Osteoblast (primary cell): Measurements from ENCODE around the gene CD300H. TPM values are rescaled to one million over a fixed set of nuclear protein-coding genes. Genes with fewer than 3 reads are reported as not detected.

Experiments
- DNase-seq: peaks from one replicate; pipeline ENCODE4 v3.0.0; 2011; ENCODE audit warnings: low spot score, mixed read lengths; ENCODE audit not compliant: insufficient read length; ENCODE audit errors: missing footprints
- H2AFZ ChIP-seq: 2 replicates; pipeline ENCODE4 v1.6.0; 2011; ENCODE audit warnings: mild to moderate bottlenecking, low read length
- H3K27ac ChIP-seq: 2 replicates; pipeline ENCODE4 v1.5.1; 2011; ENCODE audit warnings: mild to moderate bottlenecking, low read depth, low read length, moderate library complexity
- H3K27me3 ChIP-seq: 2 replicates; pipeline ENCODE4 v1.6.0; 2012; ENCODE audit warnings: mild to moderate bottlenecking, control low read depth, inconsistent platforms, low read length, moderate library complexity; ENCODE audit not compliant: insufficient read depth
- H3K36me3 ChIP-seq: 2 replicates; pipeline ENCODE4 v1.5.1; 2011; ENCODE audit warnings: mild to moderate bottlenecking, low read length, control low read depth, moderate library complexity; ENCODE audit not compliant: insufficient read depth
- H3K4me1 ChIP-seq: 2 replicates; pipeline ENCODE4 v1.5.1; 2011; ENCODE audit warnings: mild to moderate bottlenecking, low read length, control low read depth, moderate library complexity; ENCODE audit not compliant: insufficient read depth
- H3K4me2 ChIP-seq: 2 replicates; pipeline ENCODE4 v1.6.0; 2011; ENCODE audit warnings: mild to moderate bottlenecking, low read length; ENCODE audit not compliant: insufficient read depth
- H3K4me3 ChIP-seq: fragments of 200-600 bp; sonication (generic); 3 replicates; pipeline ENCODE4 v1.5.1; 2012; ENCODE audit warnings: mild to moderate bottlenecking, low read length, inconsistent platforms; ENCODE audit not compliant: insufficient read depth
- H3K79me2 ChIP-seq: 2 replicates; pipeline ENCODE4 v1.6.0; 2012; ENCODE audit warnings: mild to moderate bottlenecking, low read length, control low read depth, inconsistent platforms; ENCODE audit not compliant: insufficient read depth
- H3K9me3 ChIP-seq: 2 replicates; pipeline ENCODE4 v1.5.1; 2011; ENCODE audit warnings: low read depth, low read length, control low read depth
- H4K20me1 ChIP-seq: 2 replicates; pipeline ENCODE4 v1.6.0; 2012; ENCODE audit warnings: mild to moderate bottlenecking, low read length, control low read depth; ENCODE audit not compliant: insufficient read depth
- total RNA-seq: library from RNA; depleted of rRNA; stranded (reverse); fragments of >200 nt; gene quantifications from 2 replicates; pipeline ENCODE4 v1.2.3, GENCODE V29; 2012
- TF ChIP-seq, protein P1 (sequence below): IDR thresholded peaks from 2 replicates; pipeline ENCODE4 v1.5.1; 2011; ENCODE audit warnings: mild to moderate bottlenecking, low read depth, low read length, moderate library complexity; ENCODE audit errors: extremely low read depth

The CD300H gene
- total RNA-seq, 1 donor = not detected

DNA sequence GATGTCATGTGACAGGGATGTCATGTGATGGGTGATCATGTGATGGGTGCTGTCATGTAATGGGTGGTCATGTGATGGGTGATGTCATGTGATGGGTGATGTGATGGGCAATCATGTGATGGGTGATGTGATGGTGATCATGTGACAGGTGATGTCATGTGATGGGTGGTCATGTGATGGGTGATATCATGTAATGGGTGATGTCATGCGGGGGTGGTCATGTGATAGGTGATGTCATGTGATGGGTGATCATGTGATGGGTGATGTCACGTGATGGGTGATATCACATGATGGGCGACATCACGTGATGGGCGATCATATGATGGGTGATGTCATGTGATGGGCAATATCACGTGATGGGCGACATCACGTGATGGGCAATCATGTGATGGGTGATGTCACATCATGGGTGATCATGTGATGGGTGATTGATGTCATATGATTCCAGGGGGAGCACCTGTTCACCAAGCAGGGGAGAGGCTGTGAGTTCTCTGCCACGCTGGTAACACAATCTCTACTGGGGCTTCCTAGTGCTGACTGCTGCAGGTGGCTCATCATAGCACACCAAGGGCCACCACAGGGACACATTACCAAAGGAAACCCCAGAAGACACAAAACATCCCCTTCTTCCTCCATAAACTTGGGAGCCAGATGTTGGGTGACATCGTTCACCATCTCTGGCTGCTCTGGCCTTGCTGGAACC lies 52.5 kb downstream of the CD300H start:
- Histone ChIP-seq H2AFZ (no peak overlapping the region), H3K27me3 (no peaks in the 10 kb centered on the region), H3K4me3 (no peak overlapping the region), H3K9me3 (no peaks in the 10 kb centered on the region), H3K79me2 (no peaks in the 10 kb centered on the region), H3K27ac (no peak overlapping the region), H3K4me1 (peaks cover 14% of the 10 kb centered on the region), H3K4me2 (no peak overlapping the region), H3K36me3 (no peaks in the 10 kb centered on the region), H4K20me1 (no peaks in the 10 kb centered on the region)
- TF ChIP-seq, protein P1, sequence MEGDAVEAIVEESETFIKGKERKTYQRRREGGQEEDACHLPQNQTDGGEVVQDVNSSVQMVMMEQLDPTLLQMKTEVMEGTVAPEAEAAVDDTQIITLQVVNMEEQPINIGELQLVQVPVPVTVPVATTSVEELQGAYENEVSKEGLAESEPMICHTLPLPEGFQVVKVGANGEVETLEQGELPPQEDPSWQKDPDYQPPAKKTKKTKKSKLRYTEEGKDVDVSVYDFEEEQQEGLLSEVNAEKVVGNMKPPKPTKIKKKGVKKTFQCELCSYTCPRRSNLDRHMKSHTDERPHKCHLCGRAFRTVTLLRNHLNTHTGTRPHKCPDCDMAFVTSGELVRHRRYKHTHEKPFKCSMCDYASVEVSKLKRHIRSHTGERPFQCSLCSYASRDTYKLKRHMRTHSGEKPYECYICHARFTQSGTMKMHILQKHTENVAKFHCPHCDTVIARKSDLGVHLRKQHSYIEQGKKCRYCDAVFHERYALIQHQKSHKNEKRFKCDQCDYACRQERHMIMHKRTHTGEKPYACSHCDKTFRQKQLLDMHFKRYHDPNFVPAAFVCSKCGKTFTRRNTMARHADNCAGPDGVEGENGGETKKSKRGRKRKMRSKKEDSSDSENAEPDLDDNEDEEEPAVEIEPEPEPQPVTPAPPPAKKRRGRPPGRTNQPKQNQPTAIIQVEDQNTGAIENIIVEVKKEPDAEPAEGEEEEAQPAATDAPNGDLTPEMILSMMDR = no peak
- no peak for DNase-seq

DNA sequence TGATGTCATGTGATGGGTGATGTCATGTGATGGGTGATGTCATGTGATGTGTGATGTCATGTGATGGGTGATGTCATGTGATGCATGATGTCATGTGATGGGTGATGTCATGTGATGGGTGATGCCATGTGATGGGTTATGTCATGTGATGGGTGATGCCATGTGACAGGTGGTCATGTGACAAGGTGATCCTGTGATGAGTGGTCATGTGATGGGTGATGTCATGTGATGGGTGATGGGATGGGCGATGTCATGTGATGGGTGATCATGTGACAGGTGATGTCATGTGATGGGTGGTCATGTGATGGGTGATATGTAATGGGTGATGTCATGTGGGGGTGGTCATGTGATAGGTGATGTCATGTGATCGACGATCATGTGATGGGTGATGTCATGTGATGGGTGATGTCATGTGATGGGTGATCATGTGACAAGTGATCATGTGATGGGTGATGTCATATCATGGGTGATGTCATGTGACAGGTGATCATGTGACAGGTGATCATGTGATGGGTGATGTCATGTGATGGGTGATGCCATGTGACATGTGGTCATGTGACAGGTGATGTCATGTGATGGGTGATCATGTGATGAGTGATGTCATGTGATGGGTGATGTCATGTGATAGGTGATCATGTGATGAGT lies 53.2 kb downstream of the CD300H start:
- H3K79me2 ChIP-seq = no peaks in the 10 kb centered on the region
- peak overlapping the region; percentile 8 for H3K27ac ChIP-seq
- H3K4me3 ChIP-seq = no peak overlapping the region
- H4K20me1 ChIP-seq = no peaks in the 10 kb centered on the region
- H3K4me1 ChIP-seq = peaks cover 14% of the 10 kb centered on the region
- no peaks in the 10 kb centered on the region for H3K36me3 ChIP-seq
- no peaks in the 10 kb centered on the region for H3K9me3 ChIP-seq
- TF ChIP-seq, protein P1 = no peak
- no peak for DNase-seq
- no peak overlapping the region for H3K4me2 ChIP-seq
- no peaks in the 10 kb centered on the region for H3K27me3 ChIP-seq
- no peak overlapping the region for H2AFZ ChIP-seq

DNA sequence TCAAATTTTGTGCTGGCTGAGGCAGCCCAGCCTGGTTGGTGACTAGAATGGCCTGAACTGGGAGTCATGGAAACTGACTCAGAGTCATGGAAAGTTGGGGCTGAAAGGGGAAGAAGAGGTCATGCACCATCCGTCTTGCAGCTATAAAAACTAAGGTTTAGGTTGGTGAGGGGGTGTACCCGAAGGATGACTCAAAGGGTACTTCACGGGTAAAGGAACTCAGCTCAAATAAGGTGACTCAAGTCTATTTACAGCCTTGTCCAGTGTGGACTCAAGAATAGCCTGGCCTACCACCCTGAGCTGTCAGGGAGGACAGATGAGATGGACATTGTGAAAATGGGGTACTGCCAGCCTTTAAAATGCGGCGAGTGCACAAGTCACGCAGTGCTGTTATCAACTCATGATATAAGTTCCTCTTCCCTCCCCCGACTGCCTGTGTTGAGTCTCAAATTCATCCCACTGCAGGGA lies 54.7 kb downstream of the CD300H start:
- peaks cover 14% of the 10 kb centered on the region for H3K4me1 ChIP-seq
- H2AFZ ChIP-seq = no peak overlapping the region
- TF ChIP-seq, protein P1 = no peak
- peak overlapping the region; percentile 59 for H3K4me2 ChIP-seq
- no peaks in the 10 kb centered on the region for H4K20me1 ChIP-seq
- no peaks in the 10 kb centered on the region for H3K36me3 ChIP-seq
- H3K27me3 ChIP-seq = no peaks in the 10 kb centered on the region
- no peaks in the 10 kb centered on the region for H3K9me3 ChIP-seq
- peak overlapping the region; percentile 88 for H3K27ac ChIP-seq
- no peak for DNase-seq
- no peaks in the 10 kb centered on the region for H3K79me2 ChIP-seq
- H3K4me3 ChIP-seq = peak overlapping the region; percentile 10

DNA sequence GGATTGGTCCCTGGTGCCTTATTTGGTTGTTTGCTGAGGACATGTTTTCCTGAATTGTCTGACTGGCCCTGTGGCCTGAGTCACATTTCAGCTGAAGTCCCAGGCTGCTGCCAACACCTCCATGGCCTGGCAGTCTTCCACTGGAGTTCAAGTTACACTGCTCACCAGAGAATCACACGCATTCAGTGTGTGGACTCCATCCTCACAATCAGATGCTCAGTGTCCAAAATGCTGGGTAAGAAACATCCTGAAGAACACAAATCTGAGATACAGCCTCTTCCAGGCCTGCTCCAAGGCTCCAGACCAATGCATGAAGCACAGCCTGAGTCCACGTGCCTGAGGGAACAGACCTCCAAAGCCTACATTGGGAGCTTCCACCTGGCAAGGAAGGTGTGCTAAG lies 55.3 kb downstream of the CD300H start:
- DNase-seq = no peak
- peak overlapping the region; percentile 88 for H3K27ac ChIP-seq
- H3K79me2 ChIP-seq = no peaks in the 10 kb centered on the region
- H4K20me1 ChIP-seq = no peaks in the 10 kb centered on the region
- no peaks in the 10 kb centered on the region for H3K9me3 ChIP-seq
- peak overlapping the region; percentile 59 for H3K4me2 ChIP-seq
- no peak overlapping the region for H3K4me3 ChIP-seq
- no peak overlapping the region for H2AFZ ChIP-seq
- no peaks in the 10 kb centered on the region for H3K27me3 ChIP-seq
- peaks cover 14% of the 10 kb centered on the region for H3K4me1 ChIP-seq
- H3K36me3 ChIP-seq = no peaks in the 10 kb centered on the region
- TF ChIP-seq, protein P1 = no peak
